Endothelial cell of umbilical vein (primary cell): ENCODE data around the gene PBX3. TPM values are rescaled to one million over a fixed set of nuclear protein-coding genes. Genes with fewer than 3 reads are reported as not detected.

ENCODE experiments used
- BruUV-seq: library from RNA; stranded (reverse); fragments of 400-500 nt; replicated peaks from 2 replicates; lab custom pipeline; 2021; lab: Mats Ljungman, UMichigan
- CTCF ChIA-PET: fragments of 300-600, 350-600 bp; sonication (Branson Sonifier 250); formaldehyde crosslinking; loops from one replicate; lab custom pipeline; 2021; ENCODE audit warnings: antibody characterized with exemption, inconsistent platforms; lab: Charles Lee
- POLR2A ChIA-PET: fragments of 300-600, 350-600 bp; sonication (Branson Sonifier 250); formaldehyde crosslinking; loops from one replicate; lab custom pipeline; 2021; ENCODE audit warnings: antibody characterized with exemption, inconsistent platforms; lab: Charles Lee
- DNase-seq: peaks from one replicate; pipeline ENCODE4 v3.0.0-alpha.2; 2011; ENCODE audit warnings: low read depth, low spot score
- FAIRE-seq: peaks from 2 replicates; lab custom pipeline; 2011; peaks lifted over from hg19 to GRCh38; lab: Jason Lieb, UNC
- H2AFZ ChIP-seq: 2 replicates; pipeline ENCODE4 v1.6.0; 2012; ENCODE audit warnings: low read depth, low read length, control low read depth, inconsistent platforms
- H3K27ac ChIP-seq: 2 replicates; pipeline ENCODE4 v1.5.1; 2011; ENCODE audit warnings: low read depth, mild to moderate bottlenecking, control low read depth, low read length, moderate library complexity; ENCODE audit not compliant: insufficient read depth
- H3K27me3 ChIP-seq, 2 experiments: 2 replicates each; pipeline versions ENCODE4 v1.6.0 to v1.6.1; 2011; ENCODE audit warnings: low read length in 2 of 2, mixed read lengths in 1 of 2; ENCODE audit not compliant: control insufficient read depth in 2 of 2, insufficient read depth in 2 of 2
- H3K36me3 ChIP-seq, 2 experiments: 2 replicates in 1 of 2; 3 replicates in 1 of 2; pipeline ENCODE4 v1.5.1; 2011; ENCODE audit warnings: low read length in 2 of 2, mild to moderate bottlenecking in 1 of 2, moderate library complexity in 1 of 2; ENCODE audit not compliant: control insufficient read depth in 2 of 2, insufficient read depth in 2 of 2; ENCODE audit errors: extremely low read depth in 1 of 2
- H3K4me1 ChIP-seq: 3 replicates; pipeline ENCODE4 v1.5.1; 2011; ENCODE audit warnings: mild to moderate bottlenecking, low read length; ENCODE audit not compliant: control insufficient read depth, insufficient read depth; ENCODE audit errors: extremely low read depth
- H3K4me2 ChIP-seq: 2 replicates; pipeline ENCODE4 v1.6.1; 2011; ENCODE audit warnings: low read length, control low read depth, mixed read lengths; ENCODE audit not compliant: insufficient read depth
- H3K4me3 ChIP-seq, 3 experiments: fragments of 200-600 bp in 1 of 3; sonication (generic), shearing (Covaris generic) in 1 of 3; replicated peaks in 1 of 3; 2 replicates each; pipeline ENCODE4 v1.5.1; 2011 to 2016; ENCODE audit warnings: control low read depth in 3 of 3, low read length in 3 of 3, mild to moderate bottlenecking in 2 of 3, inconsistent platforms in 1 of 3, low read depth in 1 of 3, moderate library complexity in 1 of 3; ENCODE audit not compliant: insufficient read depth in 1 of 3
- H3K79me2 ChIP-seq: 2 replicates; pipeline ENCODE4 v1.6.0; 2012; ENCODE audit warnings: low read length, inconsistent platforms; ENCODE audit not compliant: control insufficient read depth, insufficient read depth
- H3K9ac ChIP-seq: replicated peaks from 2 replicates; pipeline ENCODE3; 2011; ENCODE audit warnings: low read length, control low read depth; ENCODE audit not compliant: insufficient read depth; ENCODE audit errors: extremely low read depth
- H3K9me1 ChIP-seq: replicated peaks from 3 replicates; pipeline ENCODE4 v1.6.0; 2011; ENCODE audit warnings: mild to moderate bottlenecking, low read length; ENCODE audit not compliant: control insufficient read depth, insufficient read depth; ENCODE audit errors: extremely low read depth
- H3K9me3 ChIP-seq: replicated peaks from 2 replicates; pipeline ENCODE4 v1.5.1; 2012; ENCODE audit warnings: low read length, inconsistent platforms; ENCODE audit not compliant: control insufficient read depth, insufficient read depth
- H4K20me1 ChIP-seq: replicated peaks from 2 replicates; pipeline ENCODE3; 2011; ENCODE audit warnings: mild to moderate bottlenecking, low read length; ENCODE audit not compliant: control insufficient read depth, insufficient read depth; ENCODE audit errors: extremely low read depth
- EZH2 ChIP-seq: IDR thresholded peaks from 2 replicates; pipeline ENCODE4 v1.6.1; 2012; ENCODE audit warnings: borderline replicate concordance, low read depth, mild to moderate bottlenecking, moderate library complexity, low read length, inconsistent platforms; ENCODE audit not compliant: severe bottlenecking
- FOS ChIP-seq: IDR thresholded peaks from 2 replicates; pipeline ENCODE4 v1.6.1; 2011; ENCODE audit warnings: mild to moderate bottlenecking, low read length, moderate library complexity, borderline replicate concordance; ENCODE audit not compliant: insufficient read depth
- GATA2 ChIP-seq: IDR thresholded peaks from 2 replicates; pipeline ENCODE4 v1.7.0; 2011; ENCODE audit warnings: low read depth, mild to moderate bottlenecking, moderate library complexity, mixed read lengths, low read length; ENCODE audit not compliant: insufficient read length, insufficient read depth
- JUN ChIP-seq: IDR thresholded peaks from 2 replicates; pipeline ENCODE4 v1.6.1; 2011; ENCODE audit warnings: borderline replicate concordance, low read depth; ENCODE audit not compliant: insufficient read length, insufficient read depth
- MAX ChIP-seq: IDR thresholded peaks from 2 replicates; pipeline ENCODE4 v1.6.1; 2011; ENCODE audit not compliant: insufficient read depth, insufficient read length
- MYC ChIP-seq: IDR thresholded peaks from one replicate; pipeline ENCODE4 v1.6.1; 2011; ENCODE audit warnings: mild to moderate bottlenecking, low read depth, low read length
- POLR2A ChIP-seq: IDR thresholded peaks from 2 replicates; pipeline ENCODE4 v1.6.1; 2012; ENCODE audit warnings: low read depth, mild to moderate bottlenecking, control low read depth, low read length
- POLR2AphosphoS5 ChIP-seq: IDR thresholded peaks from 2 replicates; pipeline ENCODE4 v1.6.1; 2012; ENCODE audit warnings: low read depth, mild to moderate bottlenecking, control low read depth, low read length, moderate library complexity; ENCODE audit not compliant: insufficient read depth
- dilution Hi-C: fragments of 300-500 bp; cut with MboI; formaldehyde crosslinking; loops from one replicate; pipeline ENCODE4 v1.15.0; 2019; ENCODE audit warnings: low sequenced_read_pairs; ENCODE audit not compliant: extremely low pct_ligation_motif_present
- intact Hi-C: fragments of 100-400 bp; cut with micrococcal nuclease; formaldehyde crosslinking; loops from one replicate; pipeline ENCODE4 v1.10.0; 2022
- polyA plus RNA-seq, 4 experiments: library from polyadenylated mRNA; depleted of rRNA in 3 of 4; stranded (reverse) in 3 of 4; unstranded in 1 of 4; fragments of >200 nt; gene quantifications; 2 replicates each; pipeline versions ENCODE4 v1.2.1 to v1.2.3, GENCODE V29; 2011 to 2012; ENCODE audit warnings: missing spikeins in 1 of 4
- total RNA-seq: library from RNA; stranded (reverse); gene quantifications from 2 replicates; pipeline ENCODE4 v1.2.3, GENCODE V29; 2021
- TF ChIP-seq, protein P1 (sequence below), 2 donors: IDR thresholded peaks; 1 replicate in 1 of 2; 2 replicates in 1 of 2; pipeline ENCODE4 v1.5.1; 2011; ENCODE audit warnings: low read length in 2 of 2, mild to moderate bottlenecking in 2 of 2, moderate library complexity in 2 of 2, control low read depth in 1 of 2, inconsistent platforms in 1 of 2, low read depth in 1 of 2; ENCODE audit not compliant: insufficient read depth in 1 of 2; ENCODE audit errors: extremely low read depth in 1 of 2

Gene PBX3
- total and polyA plus RNA-seq, 2 donors (not counting 3 experiments of a cell fraction or from before 2014, with no cell fraction given): 18.8 to 42.0 TPM

DNA sequence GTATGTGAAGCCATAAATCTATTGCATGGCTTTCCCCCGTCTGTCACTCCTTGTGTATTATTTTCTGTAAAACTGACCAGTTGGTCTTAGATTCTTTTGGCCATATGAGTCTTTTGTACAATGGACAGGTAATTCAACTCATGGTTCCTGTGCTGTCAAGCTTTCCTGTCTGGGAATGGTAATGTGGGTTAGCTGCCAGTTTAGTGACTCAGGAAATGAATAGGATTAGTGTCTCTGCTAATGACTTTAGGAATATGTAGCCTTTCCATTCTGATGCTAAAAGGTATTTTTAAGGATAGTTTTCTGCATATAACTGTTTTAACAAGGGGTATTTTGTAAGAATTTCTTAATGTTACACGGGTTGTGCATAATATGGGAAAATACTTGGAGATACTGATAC, 182.7 kb downstream of the PBX3 start:
- intact Hi-C loops: no loop called here
- Histone ChIP-seq H4K20me1 (no peaks in the 10 kb centered on the region), H3K79me2 (no peaks in the 10 kb centered on the region), H3K9me3 (no peaks in the 10 kb centered on the region), H3K27ac (no peak overlapping the region), H3K4me3 (no peak overlapping the region), H3K27me3 (no peaks in the 10 kb centered on the region), H3K4me2 (no peak overlapping the region), H2AFZ (no peak overlapping the region), H3K4me1 (peaks cover 8% of the 10 kb centered on the region), H3K9me1 (no peaks in the 10 kb centered on the region), H3K9ac (no peak overlapping the region), H3K36me3 (no peaks in the 10 kb centered on the region)
- BruUV-seq: no TSS peak
- FAIRE-seq (no peak), DNase-seq (no peak)
- CTCF ChIA-PET: interaction anchor here (0.9 to 1.7 kb wide), 4 partner anchors 12 to 469 kb away, joined by 3 to 7 read pairs (median 4); no protein-coding TSS in a partner anchor
- TF ChIP-seq MYC (no peak), GATA2 (no peak), FOS (no peak), POLR2A (no peak), EZH2 (no peak), JUN (no peak), POLR2AphosphoS5 (no peak), MAX (no peak)
- TF ChIP-seq, protein P1, sequence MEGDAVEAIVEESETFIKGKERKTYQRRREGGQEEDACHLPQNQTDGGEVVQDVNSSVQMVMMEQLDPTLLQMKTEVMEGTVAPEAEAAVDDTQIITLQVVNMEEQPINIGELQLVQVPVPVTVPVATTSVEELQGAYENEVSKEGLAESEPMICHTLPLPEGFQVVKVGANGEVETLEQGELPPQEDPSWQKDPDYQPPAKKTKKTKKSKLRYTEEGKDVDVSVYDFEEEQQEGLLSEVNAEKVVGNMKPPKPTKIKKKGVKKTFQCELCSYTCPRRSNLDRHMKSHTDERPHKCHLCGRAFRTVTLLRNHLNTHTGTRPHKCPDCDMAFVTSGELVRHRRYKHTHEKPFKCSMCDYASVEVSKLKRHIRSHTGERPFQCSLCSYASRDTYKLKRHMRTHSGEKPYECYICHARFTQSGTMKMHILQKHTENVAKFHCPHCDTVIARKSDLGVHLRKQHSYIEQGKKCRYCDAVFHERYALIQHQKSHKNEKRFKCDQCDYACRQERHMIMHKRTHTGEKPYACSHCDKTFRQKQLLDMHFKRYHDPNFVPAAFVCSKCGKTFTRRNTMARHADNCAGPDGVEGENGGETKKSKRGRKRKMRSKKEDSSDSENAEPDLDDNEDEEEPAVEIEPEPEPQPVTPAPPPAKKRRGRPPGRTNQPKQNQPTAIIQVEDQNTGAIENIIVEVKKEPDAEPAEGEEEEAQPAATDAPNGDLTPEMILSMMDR (IDR thresholded peaks at IDR 0.05; ENCODE audit: extremely low read depth in 1 of 2, insufficient read depth in 1 of 2, low read depth in 1 of 2, low read length in 2 of 2): no peak
- dilution Hi-C loops: no loop called here
- POLR2A ChIA-PET: no interaction called here
